GM23248 (cell line): ENCODE data around the gene AFAP1.

ENCODE experiments used
- EZH2 ChIP-seq: fragments of 200-600 bp; sonication (generic); IDR thresholded peaks from 2 replicates; pipeline ENCODE4 v1.6.1; 2018; ENCODE audit warnings: antibody characterized with exemption, mild to moderate bottlenecking; ENCODE audit not compliant: insufficient read depth, poor library complexity, severe bottlenecking
- EZH2phosphoT487 ChIP-seq: fragments of 200-600 bp; sonication (generic); IDR thresholded peaks from 2 replicates; pipeline ENCODE4 v1.6.1; 2018; ENCODE audit warnings: antibody characterized with exemption, moderate library complexity, mild to moderate bottlenecking, low read depth; ENCODE audit not compliant: insufficient read depth

- TF ChIP-seq EZH2, result no peak
- no peak for TF ChIP-seq EZH2phosphoT487
Measured at GRCh38 chr4:7790023-7790422, 149.6 kb downstream of the AFAP1 start.
